Kidney capillary endothelial cell (primary cell): ENCODE results near the gene CPD.
"Not testable (repeated sequence)": the region's sequence is repeated elsewhere in the genome, so short reads cannot be mapped to it uniquely, and the experiment has no call there.

Experiments used
- DNase-seq: peaks from one replicate; pipeline ENCODE4 v3.0.0-alpha.2; 2018; ENCODE audit warnings: low spot score

Gene CPD

DNA sequence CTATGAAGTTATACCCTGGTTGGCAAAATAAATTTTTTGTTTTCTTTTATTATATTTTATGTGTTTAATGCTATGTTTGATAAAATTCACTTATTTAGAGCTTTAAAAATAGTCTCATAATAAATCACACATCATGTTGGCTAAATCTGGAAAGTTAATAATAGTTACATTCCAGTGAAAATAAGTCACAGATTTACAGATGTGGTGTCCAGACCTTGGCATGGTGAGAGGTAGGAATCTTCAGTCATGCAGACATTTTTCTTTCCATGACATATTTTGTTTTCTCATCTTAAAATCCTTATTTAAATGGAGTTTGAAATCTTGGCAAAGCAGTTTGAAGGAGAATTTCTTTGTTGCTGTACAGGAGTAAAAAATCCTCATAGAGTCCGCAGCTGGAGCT lies 50.4 kb downstream of the CPD start:
- no peak for DNase-seq

DNA sequence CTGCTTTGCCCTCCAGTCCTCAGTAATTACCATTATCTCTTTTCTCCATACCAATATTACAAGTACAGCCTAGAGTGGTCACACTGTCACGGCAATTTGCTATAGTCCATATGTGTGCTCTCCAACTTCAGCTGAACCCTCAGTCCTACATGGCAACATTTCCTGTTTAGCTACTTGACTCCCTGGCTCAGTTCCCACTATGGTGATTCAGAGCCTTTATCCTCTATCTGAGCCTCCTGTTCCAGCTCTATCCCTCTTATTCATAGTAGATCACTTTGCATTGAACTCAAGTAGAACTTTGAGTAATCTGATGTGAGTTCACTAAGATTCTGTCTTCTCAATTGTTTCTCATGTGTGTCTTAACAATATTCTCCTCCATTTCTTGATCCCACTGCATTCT lies 54.8 kb downstream of the CPD start:
- DNase-seq = peak; percentile 78

DNA sequence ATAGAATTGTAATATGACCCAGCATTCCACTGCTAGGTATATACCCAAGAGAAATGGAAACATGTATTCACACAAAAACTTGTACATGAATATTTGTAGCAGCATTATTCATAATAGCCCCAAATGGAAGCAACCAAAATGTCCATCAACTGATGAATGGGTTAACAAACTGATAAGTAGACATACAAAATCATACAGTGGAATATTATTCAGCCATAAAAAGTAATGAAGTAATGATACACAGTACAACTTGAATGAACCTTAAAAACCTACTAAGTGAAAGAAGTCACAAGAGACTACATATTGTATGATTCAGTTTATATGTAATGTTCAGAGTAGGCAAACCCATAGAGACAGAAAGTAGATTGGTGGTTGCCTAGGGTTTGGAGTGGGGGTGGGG lies 58.0 kb downstream of the CPD start:
- DNase-seq = no peak

DNA sequence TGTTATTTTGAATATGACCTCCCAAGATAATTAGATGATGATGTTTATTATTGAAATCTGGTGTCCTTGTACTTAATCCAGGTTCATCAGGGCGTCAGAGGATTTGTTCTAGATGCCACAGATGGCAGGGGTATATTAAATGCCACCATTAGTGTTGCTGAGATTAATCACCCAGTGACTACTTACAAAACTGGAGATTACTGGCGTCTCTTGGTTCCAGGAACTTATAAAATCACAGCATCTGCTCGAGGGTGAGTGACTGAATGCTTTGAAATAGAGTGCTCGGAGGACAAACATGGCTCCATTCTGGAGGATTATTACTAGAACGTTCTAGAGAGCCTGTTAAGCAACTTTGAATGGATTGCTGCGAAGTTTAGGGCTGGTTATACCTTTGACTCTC lies 65.0 kb downstream of the CPD start:
- no peak for DNase-seq

DNA sequence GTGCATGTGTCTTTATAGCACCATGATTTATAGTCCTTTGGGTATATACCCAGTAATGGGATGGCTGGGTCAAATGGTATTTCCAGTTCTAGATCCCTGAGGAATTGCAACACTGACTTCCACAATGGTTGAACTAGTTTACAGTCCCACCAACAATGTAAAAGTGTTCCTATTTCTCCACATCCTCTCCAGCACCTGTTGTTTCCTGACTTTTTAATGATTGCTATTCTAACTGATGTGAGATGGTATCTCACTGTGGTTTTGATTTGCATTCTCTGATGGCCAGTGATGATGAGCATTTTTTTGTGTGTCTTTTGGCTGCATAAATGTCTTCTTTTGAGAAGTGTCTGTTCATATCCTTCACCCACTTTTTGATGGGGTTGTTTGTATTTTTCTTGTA lies 67.9 kb downstream of the CPD start:
- not testable (repeated sequence) for DNase-seq

DNA sequence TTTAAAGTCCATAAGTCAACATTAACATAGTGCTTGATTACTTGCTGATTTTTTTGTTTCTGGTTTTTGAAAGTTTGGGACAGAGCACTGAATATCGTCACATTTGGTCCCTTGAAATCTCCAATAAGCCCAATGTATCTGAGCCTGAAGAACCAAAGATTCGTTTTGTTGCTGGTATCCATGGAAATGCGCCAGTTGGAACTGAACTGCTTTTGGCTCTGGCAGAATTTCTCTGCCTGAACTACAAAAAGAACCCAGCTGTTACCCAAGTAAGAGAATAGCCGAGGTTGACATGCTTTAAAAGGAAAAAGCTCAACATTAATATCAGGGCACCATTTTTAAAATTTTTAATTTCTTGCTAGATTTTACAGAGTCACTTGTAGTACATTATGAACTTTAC lies 70.8 kb downstream of the CPD start:
- DNase-seq = no peak

DNA sequence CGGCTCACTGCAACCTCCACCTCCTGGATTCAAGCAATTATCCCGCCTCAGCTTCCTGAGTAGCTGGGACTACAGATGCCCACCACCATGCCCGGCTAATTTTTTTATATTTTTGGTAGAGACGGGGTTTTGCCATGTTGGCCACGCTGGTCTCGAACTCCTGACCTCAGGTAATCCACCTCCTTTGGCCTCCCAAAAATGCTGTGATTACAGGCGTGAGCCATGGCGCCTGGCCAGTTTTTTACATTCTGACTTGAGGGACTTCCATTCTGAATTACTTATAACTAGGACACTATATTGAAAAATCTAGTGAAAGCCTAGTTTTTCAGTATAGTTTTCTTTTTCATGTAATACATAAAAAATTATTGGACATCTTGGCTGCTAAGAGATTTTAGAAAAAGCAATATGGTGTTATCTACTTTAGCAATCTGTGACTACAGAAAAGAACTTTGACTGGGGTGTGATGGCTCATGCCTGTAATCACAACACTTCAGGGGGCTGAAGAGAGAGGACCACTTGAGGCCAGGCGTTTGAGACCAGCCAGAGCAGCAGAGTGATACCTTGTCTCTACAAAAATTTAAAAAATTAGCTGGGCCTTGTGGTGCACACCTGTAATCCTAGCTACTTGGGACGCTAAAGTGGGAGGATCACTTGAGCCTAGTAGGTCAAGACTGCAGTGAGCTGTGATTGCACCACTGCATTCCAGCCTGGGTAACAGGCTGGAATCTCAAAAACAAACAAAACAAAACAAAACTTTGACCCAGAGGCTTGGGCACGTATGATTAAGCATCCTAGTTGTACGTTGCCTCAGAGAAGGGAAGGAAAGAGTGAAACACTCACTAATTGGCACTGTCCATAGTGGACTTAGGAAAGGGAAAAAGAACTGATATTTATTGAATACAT lies 71.6 kb downstream of the CPD start:
- DNase-seq = no peak

DNA sequence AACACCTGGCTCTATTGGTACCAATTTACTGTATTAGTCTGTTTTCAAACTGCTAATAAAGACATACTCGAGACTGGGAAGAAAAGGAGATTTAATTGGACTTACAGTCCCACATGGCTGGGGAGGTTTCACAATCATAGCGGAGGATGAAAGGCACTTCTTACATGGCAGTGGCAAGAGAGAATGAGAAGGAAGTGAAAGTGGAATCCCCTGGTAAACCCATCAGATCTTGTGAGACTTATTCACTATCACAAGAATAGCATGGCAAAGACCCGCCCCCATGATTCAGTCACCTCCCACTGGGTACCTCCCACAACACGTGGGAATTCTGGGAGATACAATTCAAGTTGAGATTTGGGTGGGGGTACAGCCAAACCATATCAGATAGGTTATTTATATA lies 75.9 kb downstream of the CPD start:
- no peak for DNase-seq

DNA sequence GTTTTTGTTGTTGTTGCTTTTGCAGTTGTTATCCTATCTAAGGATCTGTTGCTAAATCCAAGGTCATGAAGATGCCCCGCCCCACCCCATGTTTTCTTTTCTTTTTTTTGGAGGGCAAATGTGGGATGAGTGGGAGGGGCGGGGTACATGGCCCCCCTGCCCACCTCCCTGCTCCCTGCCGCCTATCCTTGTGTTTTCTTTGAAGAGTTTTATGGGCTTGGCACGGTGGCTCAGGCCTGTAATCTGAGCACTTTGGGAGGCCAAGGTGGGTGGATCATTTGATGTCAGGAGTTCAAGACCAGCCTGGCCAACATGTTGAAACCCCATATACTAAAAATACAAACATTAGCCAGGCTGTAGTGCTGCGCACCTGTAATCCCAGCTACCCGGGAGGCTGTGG lies 79.6 kb downstream of the CPD start:
- DNase-seq = no peak

DNA sequence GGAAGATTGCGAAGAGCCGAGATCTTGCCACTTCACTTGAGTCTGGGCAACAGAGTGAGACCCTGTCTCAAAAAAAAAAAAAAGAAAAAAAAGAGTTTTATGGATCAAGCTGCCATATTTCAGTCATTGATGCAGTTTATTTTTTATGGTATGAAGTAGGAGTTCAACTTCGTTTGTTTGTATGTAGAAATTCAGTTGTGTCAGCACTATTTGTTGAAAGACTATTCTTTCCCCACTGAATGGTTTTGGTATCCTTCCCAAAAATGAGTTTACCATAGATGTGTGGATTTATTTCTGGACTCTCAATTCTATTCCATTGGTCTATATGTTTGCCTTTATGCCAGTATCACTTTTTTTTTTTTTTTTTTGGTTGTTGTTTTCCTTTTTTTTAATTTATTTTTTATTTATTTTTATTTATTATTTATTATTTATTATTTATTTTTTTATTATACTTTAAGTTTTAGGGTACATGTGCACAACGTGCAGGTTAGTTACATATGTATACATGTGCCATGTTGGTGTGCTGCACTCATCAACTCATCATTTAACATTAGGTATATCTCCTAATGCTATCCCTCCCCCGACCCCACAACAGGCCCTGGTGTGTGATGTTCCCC lies 80.2 kb downstream of the CPD start:
- not testable (repeated sequence) for DNase-seq

DNA sequence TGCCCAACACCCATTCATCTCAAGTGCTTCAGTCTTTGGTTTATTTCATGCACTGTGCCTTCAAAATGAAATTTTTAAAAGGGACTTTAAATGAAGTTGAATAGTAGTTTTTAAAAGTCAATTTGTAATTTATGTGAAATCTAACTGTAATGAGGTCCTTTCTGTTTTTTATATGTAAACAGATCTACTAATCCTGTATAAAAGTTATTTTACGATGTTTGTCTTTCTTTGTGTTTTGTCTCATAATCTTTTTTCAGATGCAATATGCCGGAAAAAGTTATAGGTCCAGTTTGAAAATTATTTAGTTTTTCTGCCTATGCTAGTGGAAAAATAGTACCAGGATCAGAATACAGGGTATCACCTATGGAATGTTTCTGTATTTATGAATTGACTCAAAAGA lies 89.7 kb downstream of the CPD start:
- no peak for DNase-seq

DNA sequence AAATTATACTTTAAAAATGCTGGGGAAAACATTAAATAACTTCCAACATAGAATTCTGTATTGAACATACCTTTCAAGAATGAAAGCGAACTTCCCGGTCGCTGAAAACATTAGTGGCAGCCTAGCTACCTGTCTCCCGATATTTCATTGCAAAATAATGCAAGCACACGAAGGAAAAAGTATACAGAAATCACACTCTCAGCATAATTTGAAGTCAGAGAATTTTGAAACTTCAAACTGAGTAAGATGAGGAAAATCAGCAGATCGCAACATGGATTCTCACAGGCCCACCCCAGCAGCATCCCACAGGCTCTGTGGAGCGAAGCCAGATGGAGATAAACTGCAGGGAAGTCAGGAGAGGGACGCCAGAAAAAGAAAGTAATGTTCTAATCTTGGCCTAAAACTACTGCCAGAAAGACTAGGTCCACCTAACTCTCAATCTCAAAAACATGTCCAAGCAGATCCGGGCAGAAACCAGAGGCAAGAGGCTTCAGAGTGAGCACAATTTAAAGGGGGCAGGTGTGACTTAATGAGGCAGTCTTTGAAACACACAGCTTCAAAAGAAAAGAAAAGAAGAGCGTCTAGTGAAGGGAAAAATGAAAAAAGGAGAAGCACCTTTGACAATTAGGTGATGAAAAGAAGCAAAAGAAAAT lies 93.6 kb downstream of the CPD start:
- DNase-seq = no peak

DNA sequence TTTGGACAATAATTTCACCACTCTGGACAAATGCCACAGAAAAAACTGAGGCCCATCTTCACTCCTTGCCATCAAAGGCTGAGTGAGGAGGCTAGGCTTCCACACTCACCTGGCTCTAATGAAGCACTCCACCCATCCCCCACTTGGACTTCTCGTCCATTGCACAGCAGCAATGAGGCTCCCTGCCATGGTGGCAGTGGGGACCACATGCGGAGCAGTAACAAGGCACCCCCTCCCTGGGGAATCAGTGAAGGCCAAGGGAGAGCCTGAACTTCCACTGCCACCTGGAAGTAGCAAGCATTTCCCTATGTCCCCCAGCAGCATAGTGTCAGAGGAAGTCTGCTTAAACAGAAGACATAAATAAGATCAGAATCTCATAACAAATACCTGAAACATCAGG lies 96.5 kb downstream of the CPD start:
- DNase-seq = no peak

DNA sequence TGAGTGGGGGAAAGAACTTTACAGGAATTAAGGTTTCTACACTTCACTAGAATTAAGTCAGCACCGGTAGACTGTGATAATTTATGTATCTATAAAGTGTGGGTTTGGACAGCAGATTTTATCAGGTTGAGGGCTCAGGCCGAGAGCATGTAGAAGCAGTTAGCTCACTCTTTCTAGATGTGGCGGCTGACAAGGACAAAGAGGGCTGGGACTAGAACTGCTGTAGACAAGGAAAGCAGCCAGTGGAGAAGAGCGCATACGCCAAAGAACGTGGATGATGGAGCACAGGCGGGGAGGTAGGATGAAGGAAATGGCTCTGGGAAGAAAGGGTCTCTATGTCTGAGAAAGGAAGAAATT lies 98.0 kb downstream of the CPD start:
- peak; percentile 29 for DNase-seq

DNA sequence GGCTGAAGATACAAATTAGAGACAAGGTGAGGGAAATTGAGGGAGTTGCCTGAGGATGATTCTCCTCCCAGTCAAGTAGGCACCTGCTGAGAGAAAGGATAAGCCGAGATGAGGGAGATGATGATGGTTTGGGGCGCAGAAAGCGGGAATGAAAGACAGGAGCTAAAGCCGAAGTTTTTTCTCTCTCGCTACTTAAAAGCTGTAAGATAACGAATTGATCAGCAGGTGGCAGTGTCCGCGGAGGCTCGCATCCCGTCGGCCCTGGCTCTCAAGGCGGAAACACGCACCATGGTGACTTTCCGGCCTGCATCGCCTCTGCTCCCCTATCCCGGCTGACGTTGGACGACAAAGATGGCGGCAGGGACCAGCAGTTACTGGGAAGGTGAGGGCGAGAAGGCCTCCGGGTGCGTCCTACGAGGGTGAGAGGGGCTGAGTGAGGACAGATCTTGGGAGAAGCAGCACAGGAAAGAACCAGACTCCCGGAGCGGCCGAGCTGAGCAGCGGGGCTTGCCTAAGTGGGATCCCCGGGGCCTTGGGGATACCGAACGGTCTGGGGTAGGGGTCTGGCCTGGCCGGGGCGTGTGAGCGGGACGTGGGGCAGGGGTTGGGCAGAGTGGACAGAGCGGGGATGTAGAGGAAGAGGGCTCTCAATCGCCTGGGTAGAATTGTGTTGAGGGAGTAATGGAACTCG lies 98.5 kb downstream of the CPD start, which contains the start of gene GOSR1:
Gene GOSR1, plus strand, starts transcription at position 326 of the 691 bp plus-strand sequence. Its CDS starts 26 bp downstream, at position 352.
- peak; percentile 89 for DNase-seq

DNA sequence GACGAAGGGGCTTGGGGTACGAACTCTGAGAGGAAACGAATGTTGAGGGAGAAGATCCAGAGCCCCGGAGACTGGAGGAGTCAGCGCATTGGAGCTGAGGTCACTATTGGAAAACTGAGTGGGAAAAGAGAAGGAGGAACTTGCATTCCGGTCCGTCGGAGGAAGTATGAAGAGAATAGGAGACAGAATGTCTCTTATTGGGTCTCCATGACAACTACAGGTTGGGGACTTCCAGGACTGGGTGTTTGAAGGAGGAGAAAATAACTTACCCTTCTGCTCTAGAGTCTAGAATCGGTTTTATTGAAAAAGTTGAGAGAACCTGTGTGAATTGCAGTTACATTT lies 99.0 kb downstream of the CPD start:
- no peak for DNase-seq

DNA sequence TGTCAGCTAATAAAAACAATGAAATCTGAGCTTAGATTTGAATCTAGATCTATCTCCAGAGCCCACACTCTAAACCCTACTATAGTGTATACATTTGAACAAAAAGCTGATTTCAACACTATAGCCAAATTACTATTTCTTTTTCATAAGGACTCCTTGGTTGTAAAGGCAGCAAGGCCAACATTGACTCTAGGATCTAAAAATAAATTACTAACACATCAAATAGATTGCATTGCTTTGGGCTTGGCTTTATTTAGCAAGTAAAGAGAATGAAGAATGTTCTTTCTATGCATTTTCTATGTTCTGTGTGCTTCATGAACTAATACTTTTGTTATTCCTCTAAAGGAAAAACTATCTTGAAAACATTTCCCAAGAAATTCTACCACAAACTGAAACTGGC lies 103.8 kb downstream of the CPD start:
- no peak for DNase-seq

DNA sequence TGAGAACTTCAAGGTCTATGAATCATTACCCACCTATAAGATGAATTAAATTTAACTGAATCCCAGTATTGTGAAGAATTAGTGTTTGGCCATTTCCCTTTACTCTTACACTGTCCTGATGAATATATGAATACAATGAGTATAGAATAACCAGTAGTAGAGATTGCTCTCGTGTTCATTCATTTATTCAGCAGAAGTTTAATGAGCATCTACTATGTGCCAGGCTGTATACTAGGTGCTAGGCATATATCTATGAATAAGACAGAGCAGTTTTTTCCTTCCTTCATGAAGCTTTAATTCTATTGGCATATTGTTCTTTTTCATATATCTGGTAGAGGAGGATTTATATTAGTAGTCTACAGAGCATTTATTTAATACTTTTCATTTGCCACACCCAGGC lies 104.4 kb downstream of the CPD start:
- no peak for DNase-seq

DNA sequence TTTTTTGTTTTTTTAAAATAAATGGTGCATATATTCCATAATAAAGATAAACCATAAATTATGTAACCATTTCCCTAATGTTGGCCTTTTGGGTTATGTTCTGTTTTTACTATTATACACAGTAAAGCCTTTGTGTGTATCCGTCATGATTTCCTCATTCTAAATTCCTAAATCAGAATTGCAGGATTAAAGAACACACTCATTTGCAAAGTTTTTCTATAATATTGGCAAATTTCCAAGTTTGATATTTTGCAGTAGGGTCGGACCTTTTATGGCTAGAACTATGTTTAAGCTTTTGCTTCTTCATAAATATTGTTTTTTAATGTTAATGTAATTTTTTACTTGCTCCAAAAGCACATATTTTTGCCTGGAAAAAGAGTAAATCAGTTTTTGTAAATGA lies 115.1 kb downstream of the CPD start:
- no peak for DNase-seq

DNA sequence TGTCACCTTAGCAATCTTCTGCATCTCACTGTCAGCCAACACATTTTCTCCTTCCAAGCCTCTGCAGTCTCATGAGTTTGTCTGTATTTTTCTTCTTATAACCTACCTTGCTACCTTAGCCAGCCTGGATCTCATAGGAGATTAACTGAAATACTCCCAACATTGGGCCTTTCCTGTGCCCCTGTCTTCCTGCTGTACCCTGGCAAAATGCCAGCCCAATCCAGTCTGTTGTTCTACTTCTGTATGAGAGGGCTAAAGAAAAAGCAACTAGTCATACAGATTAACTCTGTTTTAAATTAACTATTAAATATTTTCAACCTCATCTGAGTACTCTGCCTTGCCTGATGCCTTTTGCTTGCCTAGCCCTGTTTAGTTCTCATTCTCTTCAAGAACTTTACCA lies 116.9 kb downstream of the CPD start:
- DNase-seq = no peak

DNA sequence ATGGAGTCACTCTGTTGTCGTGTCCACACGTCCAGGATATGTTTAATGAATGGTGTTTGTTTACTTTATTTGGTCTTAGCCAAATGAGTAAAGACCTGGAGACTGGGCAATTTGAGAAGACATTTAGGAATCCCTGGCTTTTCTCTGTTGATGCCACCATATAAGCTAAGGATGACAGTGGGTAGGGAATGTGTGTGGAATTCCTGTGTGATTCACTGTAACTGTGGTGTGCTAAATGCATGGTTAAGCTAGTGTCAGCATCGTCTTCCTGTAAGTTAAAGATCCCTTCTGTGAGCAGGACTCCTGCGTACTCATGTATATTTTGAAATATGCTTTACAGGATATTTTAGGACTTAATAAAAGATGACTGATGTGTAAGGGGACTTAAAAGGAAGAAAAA lies 124.8 kb downstream of the CPD start:
- DNase-seq = no peak

DNA sequence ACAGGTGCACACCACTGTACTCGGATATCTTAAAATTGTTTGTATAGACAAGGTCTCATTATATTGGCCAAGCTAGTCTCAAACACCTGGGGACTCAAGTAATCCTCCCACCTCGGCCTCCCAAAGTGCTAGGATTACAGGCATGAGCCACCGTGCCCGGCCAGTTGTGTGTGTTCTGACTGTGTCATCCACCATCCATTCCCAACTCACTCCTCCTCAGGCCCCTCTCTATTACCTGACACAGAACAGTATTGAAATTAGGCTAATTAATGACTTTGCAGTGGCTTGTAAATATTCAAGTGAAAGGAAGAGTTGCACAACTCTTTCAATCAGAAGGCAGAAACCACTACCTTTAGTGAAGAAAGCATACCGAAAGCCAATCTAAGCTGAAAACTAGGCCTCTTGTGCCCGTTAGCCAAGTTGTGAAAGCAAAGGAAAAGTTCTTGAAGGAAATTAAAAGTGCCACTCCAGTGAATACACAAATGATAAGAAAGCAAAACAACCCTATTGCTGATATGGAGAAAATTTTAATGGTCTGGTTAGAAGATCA lies 127.2 kb downstream of the CPD start:
- DNase-seq = no peak
